Prostate gland (tissue), 2 donors: ENCODE measurements around the gene LHFPL3. TPM values are rescaled to one million over a fixed set of nuclear protein-coding genes. Genes with fewer than 3 reads are reported as not detected.

Source experiments
- DNase-seq: peaks from one replicate; pipeline ENCODE4 v3.0.0-alpha.2; 2019; ENCODE audit warnings: low spot score
- H3K27ac ChIP-seq, 2 donors: fragments of 200-600 bp; sonication (generic); 2 replicates each; pipeline ENCODE4 v1.5.1; 2017 to 2019
- H3K27me3 ChIP-seq: fragments of 200-600 bp; sonication (generic); replicated peaks from 2 replicates; pipeline ENCODE4 v1.5.1; 2019; ENCODE audit not compliant: insufficient read depth
- H3K36me3 ChIP-seq, 2 donors: fragments of 200-600 bp; sonication (generic); 1 replicate in 1 of 2; 2 replicates in 1 of 2; pipeline versions ENCODE4 v1.5.1 to v1.8.1; 2017 to 2019
- H3K4me1 ChIP-seq: fragments of 200-600 bp; sonication (generic); replicated peaks from 2 replicates; pipeline ENCODE4 v1.5.1; 2019
- H3K4me3 ChIP-seq, 2 donors: fragments of 200-600 bp; sonication (generic); 2 replicates each; pipeline ENCODE4 v1.5.1; 2017 to 2019
- H3K9me3 ChIP-seq: fragments of 200-600 bp; sonication (generic); 2 replicates; pipeline ENCODE4 v1.5.1; 2017
- CTCF ChIP-seq, 4 experiments: fragments of 200-600 bp in 2 of 4; fragments of 450-650 bp in 2 of 4; sonication (generic) in 2 of 4; IDR thresholded peaks; 1 replicate in 3 of 4; 2 replicates in 1 of 4; pipeline ENCODE4 v1.5.1; 2016 to 2019; ENCODE audit warnings: antibody characterized with exemption in 4 of 4, mild to moderate bottlenecking in 2 of 4, moderate library complexity in 2 of 4
- POLR2A ChIP-seq: fragments of 450-650 bp; IDR thresholded peaks from one replicate; pipeline ENCODE4 v1.6.1; 2016; ENCODE audit warnings: antibody characterized with exemption, mild to moderate bottlenecking
- POLR2AphosphoS5 ChIP-seq: sonication (generic); formaldehyde crosslinking; IDR thresholded peaks from one replicate; pipeline ENCODE4 v1.6.1; 2017; ENCODE audit warnings: antibody characterized with exemption
- WGBS: methylation state at CpG from one replicate; pipeline ENCODE4 v1.1.5; 2018; 5-methylcytosine and 5-hydroxymethylcytosine counted together
- intact Hi-C: fragments of 100-400 bp; cut with DNase I; formaldehyde crosslinking; loops from one replicate; pipeline ENCODE4 v1.14.2; 2022
- total RNA-seq, 2 donors: library from RNA; depleted of rRNA; stranded (reverse); fragments of >200 nt; gene quantifications; one replicate each; pipeline ENCODE4 v1.1.0, GENCODE V29; 2016

The LHFPL3 gene
- total RNA-seq, 2 donors from 2014 or later: 0.14 TPM; not detected in 1

GRCh38 chr7:104850374-104850773 lies 522.0 kb downstream of the LHFPL3 start:
- no peaks in the 10 kb centered on the region for H3K27me3 ChIP-seq
- DNase-seq: no peak
- H3K4me3 ChIP-seq: no peak overlapping the region
- WGBS: 73% methylated on average over 1 of the region's 1 CpG
- TF ChIP-seq CTCF (IDR thresholded peaks at IDR 0.05) (no peak), POLR2A (no peak)
- H3K27ac ChIP-seq: no peak overlapping the region
- intact Hi-C loops: no loop called here
- no peaks in the 10 kb centered on the region for H3K36me3 ChIP-seq
- no peaks in the 10 kb centered on the region for H3K9me3 ChIP-seq
- H3K4me1 ChIP-seq: no peaks in the 10 kb centered on the region

- Histone ChIP-seq H3K4me1 (no peaks in the 10 kb centered on the region), H3K4me3 (no peak overlapping the region), H3K9me3 (no peaks in the 10 kb centered on the region), H3K36me3 (no peaks in the 10 kb centered on the region), H3K27ac (no peak overlapping the region), H3K27me3 (no peaks in the 10 kb centered on the region)
- WGBS: 93% methylated on average over 2 of the region's 2 CpGs
- TF ChIP-seq POLR2AphosphoS5 (no peak), POLR2A (no peak), CTCF (IDR thresholded peaks at IDR 0.05) (no peak)
- intact Hi-C loops: no loop called here
- DNase-seq: no peak
Measured at GRCh38 chr7:104851268-104851667, 522.9 kb downstream of the LHFPL3 start.

GRCh38 chr7:104852386-104852785 lies 524.0 kb downstream of the LHFPL3 start:
- Histone ChIP-seq H3K9me3 (no peaks in the 10 kb centered on the region), H3K36me3 (no peaks in the 10 kb centered on the region), H3K27ac (no peak overlapping the region), H3K27me3 (no peaks in the 10 kb centered on the region), H3K4me3 (no peak overlapping the region), H3K4me1 (no peaks in the 10 kb centered on the region)
- intact Hi-C loops: no loop called here
- TF ChIP-seq CTCF (IDR thresholded peaks at IDR 0.05): no peak
- WGBS: 94% methylated on average over 1 of the region's 1 CpG
- DNase-seq: no peak

- DNase-seq: no peak
- no peak overlapping the region for H3K27ac ChIP-seq
- no peak for TF ChIP-seq CTCF (IDR thresholded peaks at IDR 0.05)
- TF ChIP-seq POLR2AphosphoS5: no peak
- no peak for TF ChIP-seq POLR2A
- H3K4me3 ChIP-seq: no peak overlapping the region
- no peaks in the 10 kb centered on the region for H3K27me3 ChIP-seq
- WGBS: 49% methylated on average over 2 of the region's 2 CpGs
- intact Hi-C loops: no loop called here
- no peaks in the 10 kb centered on the region for H3K9me3 ChIP-seq
- no peaks in the 10 kb centered on the region for H3K4me1 ChIP-seq
- no peaks in the 10 kb centered on the region for H3K36me3 ChIP-seq
Measured at GRCh38 chr7:104855861-104856260, 527.5 kb downstream of the LHFPL3 start.

GRCh38 chr7:104857458-104858425 lies 529.3 kb downstream of the LHFPL3 start:
- Histone ChIP-seq H3K4me3 (no peak overlapping the region), H3K4me1 (no peaks in the 10 kb centered on the region), H3K9me3 (no peaks in the 10 kb centered on the region), H3K27me3 (no peaks in the 10 kb centered on the region), H3K27ac (no peak overlapping the region), H3K36me3 (no peaks in the 10 kb centered on the region)
- intact Hi-C loops: no loop called here
- WGBS: 44% methylated on average over 5 of the region's 5 CpGs
- TF ChIP-seq POLR2A: no peak
- no peak for TF ChIP-seq POLR2AphosphoS5
- no peak for TF ChIP-seq CTCF (IDR thresholded peaks at IDR 0.05)
- no peak for DNase-seq
